Astrocyte of the spinal cord (primary cell): ENCODE measurements around the gene AGBL5.

Experiments used
- DNase-seq: peaks from one replicate; pipeline ENCODE4 v3.0.0; 2011; ENCODE audit warnings: low read depth, low spot score
- H3K4me3 ChIP-seq: 2 replicates; pipeline ENCODE4 v1.5.1; 2011; ENCODE audit warnings: low read depth, mild to moderate bottlenecking, low read length, moderate library complexity
- CTCF ChIP-seq: IDR thresholded peaks from 2 replicates; pipeline ENCODE4 v1.5.1; 2012; ENCODE audit warnings: low read depth, mild to moderate bottlenecking, low read length, inconsistent platforms
- in situ Hi-C: cut with HindIII; loops from 2 replicates; pipeline ENCODE4 v1.10.0; 2017; ENCODE audit warnings: low sequenced_read_pairs

Gene AGBL5

GRCh38 chr2:27014771-27015433 lies 36.6 kb upstream of the AGBL5 start:
- DNase-seq, result no peak
- in situ Hi-C loops, result no loop called here
- no peak overlapping the region for H3K4me3 ChIP-seq
- TF ChIP-seq CTCF, result no peak

- peak; percentile 75 for TF ChIP-seq CTCF
- in situ Hi-C loops, result no loop called here
- peak; percentile 74 for DNase-seq
- no peak overlapping the region for H3K4me3 ChIP-seq
These were observed 34.6 kb upstream of the AGBL5 start for GRCh38 chr2:27016801-27017325.

- no peak overlapping the region for H3K4me3 ChIP-seq
- TF ChIP-seq CTCF, result no peak
- in situ Hi-C loops, result no loop called here
- DNase-seq, result no peak
These were observed 33.3 kb upstream of the AGBL5 start for GRCh38 chr2:27018142-27018541.

GRCh38 chr2:27019459-27019858 lies 32.0 kb upstream of the AGBL5 start:
- no peak overlapping the region for H3K4me3 ChIP-seq
- in situ Hi-C loops, result no loop called here
- TF ChIP-seq CTCF, result no peak
- no peak for DNase-seq

- no peak overlapping the region for H3K4me3 ChIP-seq
- DNase-seq, result no peak
- in situ Hi-C loops, result no loop called here
- no peak for TF ChIP-seq CTCF
These were observed 31.3 kb upstream of the AGBL5 start for GRCh38 chr2:27019931-27020855.

- no peak overlapping the region for H3K4me3 ChIP-seq
- in situ Hi-C loops, result no loop called here
- DNase-seq, result no peak
- TF ChIP-seq CTCF, result no peak
These were observed 30.0 kb upstream of the AGBL5 start for GRCh38 chr2:27021253-27022049.
